Measurements from ENCODE around the gene MRGPRD.

Gene MRGPRD

GRCh38 chr11:68936676-68937620, 43.8 kb downstream of the MRGPRD start:
- no peak overlapping the region for H3K4me3 ChIP-seq (ENCODE audit: low read depth, low read length)
- TF ChIP-seq CTCF (IDR thresholded peaks at IDR 0.05; ENCODE audit: borderline replicate concordance, insufficient read depth, low read depth, low read length) = no peak

DNA sequence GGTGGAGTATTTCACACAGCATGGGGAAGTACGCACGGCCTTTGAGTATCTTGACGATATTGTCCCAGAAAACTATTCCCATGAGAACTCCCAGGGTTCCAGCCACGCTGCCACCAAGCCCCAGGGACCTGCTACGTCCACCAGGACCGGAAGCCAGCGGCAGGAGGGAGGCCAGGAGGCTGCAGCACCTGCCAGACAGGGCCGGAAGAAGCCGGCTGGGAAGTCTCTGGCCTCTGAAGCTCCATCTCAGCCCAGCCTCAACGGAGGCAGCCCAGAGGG, 44.5 kb downstream of the MRGPRD start:
- H3K4me3 ChIP-seq (ENCODE audit: low read depth, low read length) = no peak overlapping the region
- TF ChIP-seq CTCF (IDR thresholded peaks at IDR 0.05; ENCODE audit: borderline replicate concordance, insufficient read depth, low read depth, low read length) = no peak

- TF ChIP-seq CTCF (IDR thresholded peaks at IDR 0.05; ENCODE audit: borderline replicate concordance, insufficient read depth, low read depth, low read length) = no peak
- no peak overlapping the region for H3K4me3 ChIP-seq (ENCODE audit: low read depth, low read length)
These were observed 45.0 kb downstream of the MRGPRD start for GRCh38 chr11:68935516-68936357.

DNA sequence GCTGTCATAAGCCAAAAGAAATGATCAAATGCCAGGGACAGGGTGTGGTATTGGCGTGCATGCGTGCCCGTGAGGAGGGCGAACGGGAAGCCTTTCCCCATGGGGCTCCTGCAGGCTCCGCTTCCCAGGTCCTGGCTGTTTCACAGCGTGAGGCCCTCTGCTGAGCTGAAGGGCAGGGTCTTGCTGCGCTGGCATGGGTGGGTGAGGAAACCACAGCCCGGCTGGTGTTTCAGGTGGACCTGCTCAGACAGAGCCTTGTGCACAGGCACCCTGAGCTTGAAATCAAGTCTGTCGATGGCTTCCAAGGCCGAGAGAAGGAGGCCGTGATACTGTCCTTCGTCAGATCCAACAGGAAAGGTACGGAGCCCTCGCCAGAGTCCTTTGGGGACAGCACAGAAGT, 45.7 kb downstream of the MRGPRD start:
- H3K4me3 ChIP-seq (ENCODE audit: low read depth, low read length) = no peak overlapping the region
- no peak for TF ChIP-seq CTCF (IDR thresholded peaks at IDR 0.05; ENCODE audit: borderline replicate concordance, insufficient read depth, low read depth, low read length)

GRCh38 chr11:68934666-68935065, 46.1 kb downstream of the MRGPRD start:
- no peak overlapping the region for H3K4me3 ChIP-seq (ENCODE audit: low read depth, low read length)
- TF ChIP-seq CTCF (IDR thresholded peaks at IDR 0.05; ENCODE audit: borderline replicate concordance, insufficient read depth, low read depth, low read length) = no peak

- no peak for TF ChIP-seq CTCF (IDR thresholded peaks at IDR 0.05; ENCODE audit: borderline replicate concordance, insufficient read depth, low read depth, low read length)
- H3K4me3 ChIP-seq (ENCODE audit: low read depth, low read length) = no peak overlapping the region
These were observed 46.5 kb downstream of the MRGPRD start for GRCh38 chr11:68934321-68934645.
